A673 (cell line): Measurements from ENCODE around the gene MRPL50. TPM values are rescaled to one million over a fixed set of nuclear protein-coding genes. Genes with fewer than 3 reads are reported as not detected.

ENCODE experiments used
- BruUV-seq: library from RNA; stranded (reverse); fragments of 400-500 nt; replicated peaks from 2 replicates; lab custom pipeline; 2021; lab: Mats Ljungman, UMichigan
- CTCF ChIA-PET: fragments of 300-600 bp; sonication (Branson Sonifier 250); formaldehyde crosslinking; loops from one replicate; lab custom pipeline; 2022; ENCODE audit warnings: antibody characterized with exemption; lab: Charles Lee
- POLR2A ChIA-PET: fragments of 300-600 bp; sonication (Branson Sonifier 250); formaldehyde crosslinking; loops from one replicate; lab custom pipeline; 2022; ENCODE audit warnings: antibody characterized with exemption; ENCODE audit not compliant: low non-redundant PET; lab: Charles Lee
- DNase-seq: peaks from one replicate; pipeline ENCODE4 v3.0.0-alpha.2; 2015; ENCODE audit warnings: low spot score
- H3K27ac ChIP-seq: fragments of 200-600 bp; sonication (generic); 2 replicates; pipeline ENCODE4 v1.5.1; 2016; ENCODE audit warnings: mixed run types, low read depth, mild to moderate bottlenecking, mixed read lengths, antibody characterized with exemption, low read length; ENCODE audit not compliant: poor library complexity, severe bottlenecking
- H3K27me3 ChIP-seq: fragments of 200-600 bp; sonication (generic); replicated peaks from 2 replicates; pipeline ENCODE4 v1.6.1; 2017; ENCODE audit warnings: mixed run types, low read depth, mild to moderate bottlenecking, mixed read lengths, antibody characterized with exemption, low read length; ENCODE audit not compliant: insufficient read depth, poor library complexity
- H3K36me3 ChIP-seq: fragments of 200-600 bp; sonication (generic); 2 replicates; pipeline ENCODE4 v1.6.1; 2016; ENCODE audit warnings: mixed run types, mild to moderate bottlenecking, mixed read lengths, antibody characterized with exemption, low read length; ENCODE audit not compliant: insufficient read depth, poor library complexity, severe bottlenecking
- H3K4me1 ChIP-seq: fragments of 200-600 bp; sonication (generic); 2 replicates; pipeline ENCODE4 v1.6.1; 2017; ENCODE audit warnings: mixed run types, mild to moderate bottlenecking, mixed read lengths, antibody characterized with exemption, low read length; ENCODE audit not compliant: insufficient read depth, poor library complexity, severe bottlenecking
- H3K4me3 ChIP-seq: fragments of 200-600 bp; sonication (generic); 2 replicates; pipeline ENCODE4 v1.5.1; 2016; ENCODE audit warnings: low read depth, mixed run types, mild to moderate bottlenecking, mixed read lengths, low read length; ENCODE audit not compliant: poor library complexity, severe bottlenecking
- H3K9me3 ChIP-seq: fragments of 200-600 bp; sonication (generic); 2 replicates; pipeline ENCODE4 v1.6.1; 2016; ENCODE audit warnings: mixed run types, low read depth, mild to moderate bottlenecking, mixed read lengths, antibody characterized with exemption, low read length; ENCODE audit not compliant: poor library complexity, severe bottlenecking
- EZH2 ChIP-seq: fragments of 200-600 bp; sonication (generic); IDR thresholded peaks from 2 replicates; pipeline ENCODE4 v1.6.1; 2017; ENCODE audit warnings: borderline replicate concordance, low read depth, mild to moderate bottlenecking, mixed read lengths, antibody characterized with exemption, low read length; ENCODE audit not compliant: poor library complexity, severe bottlenecking
- intact Hi-C: fragments of 100-400 bp; cut with micrococcal nuclease; formaldehyde crosslinking; loops from one replicate; pipeline ENCODE4 v1.10.0; 2022; ENCODE audit not compliant: unreplicated experiment
- total RNA-seq: library from RNA; stranded (reverse); gene quantifications from 2 replicates; pipeline ENCODE4 v1.2.3, GENCODE V29; 2021
- TF ChIP-seq, protein P1 (sequence below): fragments of 300-800, 200-600 bp; sonication (generic); conservative IDR thresholded peaks from 2 replicates; pipeline ENCODE4 v1.5.1; 2017; ENCODE audit warnings: low read depth, mild to moderate bottlenecking, antibody characterized with exemption, low read length, moderate library complexity, mixed read lengths

Gene MRPL50
- total RNA-seq, 1 experiment from 2014 or later: 17.0 TPM

GRCh38 chr9:101421653-101422065 is 23.2 kb upstream of the MRPL50 start:
- no TSS peak for BruUV-seq
- Histone ChIP-seq H3K4me1 (no peaks in the 10 kb centered on the region), H3K27me3 (peaks cover 30% of the 10 kb centered on the region), H3K27ac (no peak overlapping the region), H3K4me3 (no peak overlapping the region), H3K36me3 (no peaks in the 10 kb centered on the region), H3K9me3 (no peaks in the 10 kb centered on the region)
- ChIA-PET POLR2A (no interaction called here), CTCF (no interaction called here)
- TF ChIP-seq, protein P1, sequence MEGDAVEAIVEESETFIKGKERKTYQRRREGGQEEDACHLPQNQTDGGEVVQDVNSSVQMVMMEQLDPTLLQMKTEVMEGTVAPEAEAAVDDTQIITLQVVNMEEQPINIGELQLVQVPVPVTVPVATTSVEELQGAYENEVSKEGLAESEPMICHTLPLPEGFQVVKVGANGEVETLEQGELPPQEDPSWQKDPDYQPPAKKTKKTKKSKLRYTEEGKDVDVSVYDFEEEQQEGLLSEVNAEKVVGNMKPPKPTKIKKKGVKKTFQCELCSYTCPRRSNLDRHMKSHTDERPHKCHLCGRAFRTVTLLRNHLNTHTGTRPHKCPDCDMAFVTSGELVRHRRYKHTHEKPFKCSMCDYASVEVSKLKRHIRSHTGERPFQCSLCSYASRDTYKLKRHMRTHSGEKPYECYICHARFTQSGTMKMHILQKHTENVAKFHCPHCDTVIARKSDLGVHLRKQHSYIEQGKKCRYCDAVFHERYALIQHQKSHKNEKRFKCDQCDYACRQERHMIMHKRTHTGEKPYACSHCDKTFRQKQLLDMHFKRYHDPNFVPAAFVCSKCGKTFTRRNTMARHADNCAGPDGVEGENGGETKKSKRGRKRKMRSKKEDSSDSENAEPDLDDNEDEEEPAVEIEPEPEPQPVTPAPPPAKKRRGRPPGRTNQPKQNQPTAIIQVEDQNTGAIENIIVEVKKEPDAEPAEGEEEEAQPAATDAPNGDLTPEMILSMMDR: no peak
- TF ChIP-seq EZH2: no peak
- intact Hi-C loops: no loop called here
- DNase-seq: no peak

DNA sequence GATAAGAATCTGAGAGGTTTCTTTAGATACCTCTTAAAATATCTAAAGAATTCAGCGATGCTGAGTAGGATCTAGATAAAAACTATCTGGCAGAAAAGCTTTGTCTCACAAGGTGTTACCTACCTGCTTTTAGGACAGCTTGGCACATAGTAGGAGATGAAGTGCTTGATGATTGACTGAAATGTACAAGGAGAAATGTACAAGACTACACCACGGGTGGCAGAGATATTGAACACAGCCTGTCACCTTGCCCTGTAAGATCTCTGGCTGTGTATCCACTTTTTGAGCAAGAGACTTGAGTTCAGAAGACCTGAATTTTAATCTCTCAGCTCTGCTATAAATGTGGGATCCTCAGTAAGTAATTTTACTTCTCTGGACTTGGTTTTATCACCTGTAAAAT is 21.4 kb upstream of the MRPL50 start:
- CTCF ChIA-PET: no interaction called here
- no peak for DNase-seq
- Histone ChIP-seq H3K36me3 (no peaks in the 10 kb centered on the region), H3K27me3 (peaks cover 17% of the 10 kb centered on the region), H3K27ac (no peak overlapping the region), H3K4me3 (no peak overlapping the region), H3K4me1 (no peaks in the 10 kb centered on the region), H3K9me3 (no peaks in the 10 kb centered on the region)
- intact Hi-C loops: no loop called here
- TF ChIP-seq, protein P1: no peak
- TF ChIP-seq EZH2: no peak
- POLR2A ChIA-PET: no interaction called here
- BruUV-seq: no TSS peak

DNA sequence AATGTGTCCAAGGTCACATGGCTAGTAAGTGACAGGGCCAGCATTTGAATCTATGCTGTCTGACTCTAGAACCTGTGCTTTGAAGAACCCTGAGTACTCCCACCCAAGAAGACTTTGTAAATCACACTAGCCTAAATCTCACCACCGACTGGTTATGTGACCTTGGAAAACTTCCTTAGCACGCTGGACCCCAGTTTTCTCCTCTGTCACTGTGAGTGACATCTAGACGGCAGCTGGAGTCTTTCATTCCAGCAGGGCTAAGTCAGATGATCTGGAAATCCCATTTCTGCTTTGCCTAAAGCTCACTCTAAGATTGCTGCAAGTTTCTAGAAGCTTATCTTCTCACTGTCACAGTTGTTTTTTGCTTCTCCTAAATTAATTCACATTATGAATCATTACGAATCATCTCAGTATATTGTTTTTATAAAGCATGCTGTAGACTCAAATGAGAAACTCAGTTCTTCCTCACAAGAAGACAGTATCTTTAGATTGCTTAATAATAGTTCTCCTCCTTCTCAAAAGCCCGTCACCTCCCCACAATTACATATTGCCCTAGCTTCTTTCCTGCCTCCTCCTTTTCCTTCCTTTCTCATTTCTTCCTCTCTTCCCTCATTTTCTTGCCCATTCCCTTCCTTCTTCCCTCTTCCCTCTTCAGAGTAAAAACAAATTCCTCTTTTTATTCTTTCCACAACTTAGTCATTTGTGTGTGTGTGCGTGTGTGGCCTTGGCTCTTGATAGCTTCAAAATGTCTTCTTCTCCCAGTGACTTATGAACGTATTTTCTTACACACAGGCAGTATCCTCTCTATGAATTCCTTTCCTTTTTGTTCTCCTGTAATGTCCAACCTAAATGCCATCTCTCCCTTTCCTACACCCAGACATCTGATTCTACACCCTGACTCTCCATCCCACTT is 20.4 kb upstream of the MRPL50 start:
- Histone ChIP-seq H3K4me1 (no peaks in the 10 kb centered on the region), H3K27ac (no peak overlapping the region), H3K36me3 (no peaks in the 10 kb centered on the region), H3K4me3 (no peak overlapping the region), H3K9me3 (peaks cover 2% of the 10 kb centered on the region), H3K27me3 (peaks cover 15% of the 10 kb centered on the region)
- TF ChIP-seq, protein P1: no peak
- no peak for TF ChIP-seq EZH2
- ChIA-PET CTCF (no interaction called here), POLR2A (no interaction called here)
- DNase-seq: no peak
- intact Hi-C loops: no loop called here
- BruUV-seq: no TSS peak
